Measurements from ENCODE around the gene MEGF6.

Gene MEGF6

GRCh38 chr1:3456964-3457909 is 154.1 kb downstream of the MEGF6 start:
- DNase-seq (ENCODE audit: low read depth): no peak

GRCh38 chr1:3456449-3456963 is 154.8 kb downstream of the MEGF6 start:
- DNase-seq (ENCODE audit: low read depth): no peak

GRCh38 chr1:3455670-3456448 is 155.4 kb downstream of the MEGF6 start:
- no peak for DNase-seq (ENCODE audit: low read depth)

GRCh38 chr1:3454811-3455618 is 156.3 kb downstream of the MEGF6 start:
- no peak for DNase-seq (ENCODE audit: low read depth)

GRCh38 chr1:3453891-3454810 is 157.2 kb downstream of the MEGF6 start, which contains the start of gene ARHGEF16:
Gene ARHGEF16, plus strand, starts transcription at chr1:3454665. Its CDS starts 8,420 bp downstream, at chr1:3463085.
- DNase-seq (ENCODE audit: low read depth): peak; percentile 25

GRCh38 chr1:3453203-3453761 is 158.0 kb downstream of the MEGF6 start:
- DNase-seq (ENCODE audit: low read depth): peak; percentile 53

GRCh38 chr1:3452866-3453175 is 158.5 kb downstream of the MEGF6 start:
- DNase-seq (ENCODE audit: low read depth): no peak

GRCh38 chr1:3451994-3452865 is 159.1 kb downstream of the MEGF6 start:
- DNase-seq (ENCODE audit: low read depth): no peak

- DNase-seq (ENCODE audit: low read depth): no peak
Observed at GRCh38 chr1:3450983-3451382, 160.3 kb downstream of the MEGF6 start.

GRCh38 chr1:3450202-3450863 is 161.0 kb downstream of the MEGF6 start:
- no peak for DNase-seq (ENCODE audit: low read depth)

GRCh38 chr1:3444736-3445135 is 166.6 kb downstream of the MEGF6 start:
- no peak for DNase-seq (ENCODE audit: low read depth)

- DNase-seq (ENCODE audit: low read depth): no peak
Observed at GRCh38 chr1:3444298-3444697, 167.0 kb downstream of the MEGF6 start.

- DNase-seq (ENCODE audit: low read depth): no peak
Observed at GRCh38 chr1:3443807-3444206, 167.5 kb downstream of the MEGF6 start.

GRCh38 chr1:3442901-3443300 is 168.4 kb downstream of the MEGF6 start:
- no peak for DNase-seq (ENCODE audit: low read depth)

- DNase-seq (ENCODE audit: low read depth): no peak
Observed at GRCh38 chr1:3442331-3442730, 169.0 kb downstream of the MEGF6 start.

- DNase-seq (ENCODE audit: low read depth): no peak
Observed at GRCh38 chr1:3441880-3442279, 169.4 kb downstream of the MEGF6 start.

- DNase-seq (ENCODE audit: low read depth): no peak
Observed at GRCh38 chr1:3441410-3441847, 169.9 kb downstream of the MEGF6 start.

- no peak for DNase-seq (ENCODE audit: low read depth)
Observed at GRCh38 chr1:3440711-3441409, 170.4 kb downstream of the MEGF6 start.
